Measurements from ENCODE around the gene ZNF394. TPM values are rescaled to one million over a fixed set of nuclear protein-coding genes. Genes with fewer than 3 reads are reported as not detected.

Gene ZNF394
- polyA plus RNA-seq, 4 donors: 14.0 to 15.3 (median 14.4) TPM

- no peak for DNase-seq (ENCODE audit: low read depth in 4 of 4, low spot score in 3 of 4)
Measured at GRCh38 chr7:99497766-99498545, 2.1 kb downstream of the ZNF394 start.

GRCh38 chr7:99493823-99494222 lies 6.3 kb downstream of the ZNF394 start:
- DNase-seq (ENCODE audit: low read depth in 4 of 4, low spot score in 3 of 4): no peak

GRCh38 chr7:99490878-99491277 lies 9.2 kb downstream of the ZNF394 start:
- DNase-seq (ENCODE audit: low read depth in 4 of 4, low spot score in 3 of 4): no peak

GRCh38 chr7:99489235-99489634 lies 10.8 kb downstream of the ZNF394 start:
- no peak for DNase-seq (ENCODE audit: low read depth in 4 of 4, low spot score in 3 of 4)

GRCh38 chr7:99485094-99485493 lies 15.0 kb downstream of the ZNF394 start:
- no peak for DNase-seq (ENCODE audit: low read depth in 4 of 4, low spot score in 3 of 4)

GRCh38 chr7:99478464-99479440 lies 21.3 kb downstream of the ZNF394 start:
- no peak for DNase-seq (ENCODE audit: low read depth in 4 of 4, low spot score in 3 of 4)

- no peak for DNase-seq (ENCODE audit: low read depth in 4 of 4, low spot score in 3 of 4)
Measured at GRCh38 chr7:99476107-99476506, 24.0 kb downstream of the ZNF394 start.

- DNase-seq (ENCODE audit: low read depth in 4 of 4, low spot score in 3 of 4): peak in 2 of 4 donors; percentile 25 to 26
Measured at GRCh38 chr7:99473315-99473596, 26.8 kb downstream of the ZNF394 start.

GRCh38 chr7:99472561-99473314 lies 27.3 kb downstream of the ZNF394 start, which contains the start of gene ZNF789:
Gene ZNF789 (plus strand): TSS chr7:99472890. CDS start chr7:99476457, 3,567 bp downstream.
- peak; percentile 86 to 92 (median 91) for DNase-seq (ENCODE audit: low read depth in 4 of 4, low spot score in 3 of 4)

GRCh38 chr7:99469381-99470065 lies 30.6 kb downstream of the ZNF394 start:
- no peak for DNase-seq (ENCODE audit: low read depth in 4 of 4, low spot score in 3 of 4)

- no peak for DNase-seq (ENCODE audit: low read depth in 4 of 4, low spot score in 3 of 4)
Measured at GRCh38 chr7:99468336-99468918, 31.7 kb downstream of the ZNF394 start.

GRCh38 chr7:99465421-99465768 lies 34.7 kb downstream of the ZNF394 start:
- no peak for DNase-seq (ENCODE audit: low read depth in 4 of 4, low spot score in 3 of 4)

- no peak for DNase-seq (ENCODE audit: low read depth in 4 of 4, low spot score in 3 of 4)
Measured at GRCh38 chr7:99461221-99461620, 38.9 kb downstream of the ZNF394 start.

- no peak for DNase-seq (ENCODE audit: low read depth in 4 of 4, low spot score in 3 of 4)
Measured at GRCh38 chr7:99460651-99461050, 39.4 kb downstream of the ZNF394 start.

- no peak for DNase-seq (ENCODE audit: low read depth in 4 of 4, low spot score in 3 of 4)
Measured at GRCh38 chr7:99459087-99459486, 41.0 kb downstream of the ZNF394 start.

GRCh38 chr7:99457650-99458493 lies 42.2 kb downstream of the ZNF394 start:
- DNase-seq (ENCODE audit: low read depth in 4 of 4, low spot score in 3 of 4): no peak

GRCh38 chr7:99457050-99457649 lies 42.9 kb downstream of the ZNF394 start:
- DNase-seq (ENCODE audit: low read depth in 4 of 4, low spot score in 3 of 4): no peak

GRCh38 chr7:99456288-99456687 lies 43.8 kb downstream of the ZNF394 start:
- DNase-seq (ENCODE audit: low read depth in 4 of 4, low spot score in 3 of 4): no peak

GRCh38 chr7:99455874-99456273 lies 44.2 kb downstream of the ZNF394 start:
- no peak for DNase-seq (ENCODE audit: low read depth in 4 of 4, low spot score in 3 of 4)

Measured in right renal pelvis (tissue), 4 donors.